Measurements from ENCODE around the gene EIF2AK2.

EIF2AK2 gene

DNA sequence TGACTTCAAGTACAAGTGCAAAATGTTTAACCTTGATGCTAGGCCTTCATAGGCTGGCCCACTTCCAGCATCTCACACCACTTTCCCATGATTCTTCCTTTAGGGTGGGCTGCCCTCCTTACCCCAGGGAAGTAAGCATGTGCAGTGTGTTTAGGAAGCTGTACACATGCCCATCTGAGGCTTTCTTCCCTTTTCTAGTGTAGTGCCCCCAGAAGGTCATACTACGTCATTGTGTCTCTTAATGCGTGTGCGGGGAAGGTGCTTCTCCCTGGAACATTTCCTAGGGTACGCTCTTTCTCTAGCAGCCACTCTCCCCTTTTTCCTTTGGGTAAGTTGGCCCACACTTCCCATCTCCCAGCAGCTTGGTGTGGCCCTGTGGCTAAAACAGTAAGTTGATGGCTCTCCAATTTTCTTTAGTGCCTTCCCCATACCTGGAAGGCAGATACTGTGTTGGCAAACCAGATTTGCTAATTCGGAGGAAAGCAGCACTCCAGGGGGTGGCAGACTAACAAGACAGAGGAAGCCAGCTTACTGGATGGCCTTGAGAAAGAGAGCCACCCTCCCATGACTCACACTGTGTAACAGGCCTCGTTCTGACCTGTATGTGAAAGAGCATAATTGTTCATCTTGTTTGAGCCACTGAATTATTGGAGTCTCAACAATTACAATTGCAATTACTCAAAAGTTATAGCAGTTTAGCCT is 32.8 kb upstream of the EIF2AK2 start:
- Mint-ChIP-seq H3K36me3 (ENCODE audit: low read depth) (no peaks in the 10 kb centered on the region), H3K4me1 (ENCODE audit: low read depth) (no peaks in the 10 kb centered on the region), H3K27me3 (peaks cover 7% of the 10 kb centered on the region), H3K27ac (no peak overlapping the region), H3K9me3 (no peaks in the 10 kb centered on the region), H3K4me3 (no peak overlapping the region)
- DNase-seq = no peak

DNA sequence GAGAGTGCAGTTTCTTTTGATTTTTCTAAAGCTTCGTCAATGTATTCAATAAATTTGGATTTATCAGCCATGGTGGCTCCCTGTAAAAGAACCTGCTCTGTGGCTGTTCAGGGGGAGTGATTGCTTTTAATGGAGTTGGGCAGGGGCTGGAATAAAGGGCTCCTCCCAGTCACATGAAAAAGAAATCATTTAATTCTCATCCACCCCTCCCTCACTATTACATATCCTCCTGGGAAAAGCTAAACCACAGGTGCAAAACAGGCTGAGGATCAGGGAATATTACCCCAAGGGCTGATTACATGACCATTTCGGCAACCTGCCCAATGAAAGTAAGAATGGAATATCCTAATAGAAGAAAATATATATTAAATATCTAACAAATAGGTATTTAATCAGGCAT is 31.8 kb upstream of the EIF2AK2 start, which contains the start of gene SULT6B1:
SULT6B1 (minus strand) TSS at position 101 of the 400 bp plus-strand sequence; CDS start at position 71, 30 bp downstream.
- DNase-seq = no peak
- H3K9me3 Mint-ChIP-seq = no peaks in the 10 kb centered on the region
- no peaks in the 10 kb centered on the region for H3K36me3 Mint-ChIP-seq (ENCODE audit: low read depth)
- H3K4me3 Mint-ChIP-seq = no peak within 1 kb of the TSS
- H3K4me1 Mint-ChIP-seq (ENCODE audit: low read depth) = no peaks in the 10 kb centered on the region
- H3K27ac Mint-ChIP-seq = no peak within 1 kb of the TSS
- peaks cover 7% of the 10 kb centered on the region for H3K27me3 Mint-ChIP-seq

DNA sequence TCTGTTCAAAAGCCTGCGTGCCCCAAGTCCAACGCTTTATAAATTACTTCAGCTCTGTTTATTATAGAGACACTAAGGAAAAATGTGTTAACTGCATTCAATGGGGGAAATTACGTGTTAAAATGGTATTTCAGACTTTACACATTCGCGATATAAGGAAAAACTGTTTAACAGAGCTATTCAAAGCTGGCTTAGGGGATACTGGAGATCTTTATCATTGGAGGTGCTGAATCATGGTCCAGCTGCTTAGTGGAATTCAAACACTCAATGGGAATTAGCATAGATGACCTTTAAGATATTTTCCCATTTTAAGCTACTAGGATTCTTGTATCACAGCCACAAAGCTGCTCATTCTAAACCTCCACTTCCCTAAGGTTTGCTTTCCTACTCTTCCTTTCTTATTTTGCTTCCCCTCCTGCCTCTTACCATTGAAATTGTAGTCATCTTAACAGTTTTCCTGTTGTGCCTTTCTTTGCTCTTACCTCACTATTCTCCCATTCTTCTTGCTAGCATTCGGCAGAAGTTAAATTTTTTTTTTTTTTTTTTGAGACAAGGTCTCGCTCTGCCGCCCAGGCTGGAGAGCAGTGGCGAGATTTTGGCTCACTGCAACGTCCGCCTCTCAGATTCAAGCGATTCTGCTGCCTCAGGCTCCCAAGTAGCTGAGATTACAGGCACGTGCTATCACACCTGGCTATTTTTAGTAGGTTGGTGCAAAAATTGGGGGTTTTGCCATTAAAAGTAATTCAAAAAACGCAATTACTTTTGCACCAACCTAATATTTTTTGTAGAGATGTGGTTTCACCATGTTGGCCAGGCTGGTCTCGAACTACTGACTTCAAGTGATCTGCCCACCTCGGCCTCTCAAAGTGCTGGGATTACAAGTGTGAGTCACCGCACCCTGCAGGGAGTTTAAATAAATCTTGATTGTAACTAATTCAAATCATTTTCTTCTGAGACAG is 25.2 kb upstream of the EIF2AK2 start:
- Mint-ChIP-seq H3K27ac (no peak overlapping the region), H3K36me3 (ENCODE audit: low read depth) (no peaks in the 10 kb centered on the region), H3K9me3 (no peaks in the 10 kb centered on the region), H3K4me1 (ENCODE audit: low read depth) (no peaks in the 10 kb centered on the region), H3K27me3 (peaks cover 1% of the 10 kb centered on the region), H3K4me3 (no peak overlapping the region)
- DNase-seq = no peak

DNA sequence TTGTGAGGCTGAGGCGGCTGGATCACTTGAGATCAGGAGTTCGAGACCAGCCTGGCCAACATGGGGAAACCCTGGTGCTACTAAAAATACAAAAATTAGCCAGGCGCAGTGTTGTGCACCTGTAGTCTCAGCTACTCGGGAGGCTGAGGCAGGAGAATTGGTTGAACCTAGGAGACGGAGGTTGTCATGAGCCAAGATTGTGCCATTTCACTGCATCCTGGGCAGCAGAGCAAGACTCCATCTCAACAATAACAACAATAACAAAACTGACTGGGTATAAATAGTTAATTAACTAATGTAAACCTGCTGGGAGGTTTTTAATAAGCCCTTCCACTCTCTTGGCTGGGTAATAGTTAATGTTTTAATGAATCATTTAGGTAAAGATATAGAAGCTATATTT is 23.9 kb upstream of the EIF2AK2 start:
- Mint-ChIP-seq H3K36me3 (ENCODE audit: low read depth) (no peaks in the 10 kb centered on the region), H3K27me3 (no peaks in the 10 kb centered on the region), H3K9me3 (no peaks in the 10 kb centered on the region), H3K4me3 (no peak overlapping the region), H3K4me1 (ENCODE audit: low read depth) (no peaks in the 10 kb centered on the region), H3K27ac (no peak overlapping the region)
- no peak for DNase-seq

- no peaks in the 10 kb centered on the region for H3K4me1 Mint-ChIP-seq (ENCODE audit: low read depth)
- no peaks in the 10 kb centered on the region for H3K27me3 Mint-ChIP-seq
- no peak for DNase-seq
- no peak overlapping the region for H3K27ac Mint-ChIP-seq
- no peaks in the 10 kb centered on the region for H3K36me3 Mint-ChIP-seq (ENCODE audit: low read depth)
- H3K4me3 Mint-ChIP-seq = no peak overlapping the region
- H3K9me3 Mint-ChIP-seq = no peaks in the 10 kb centered on the region
Measured at GRCh38 chr2:37180006-37180639, 23.3 kb upstream of the EIF2AK2 start.

DNA sequence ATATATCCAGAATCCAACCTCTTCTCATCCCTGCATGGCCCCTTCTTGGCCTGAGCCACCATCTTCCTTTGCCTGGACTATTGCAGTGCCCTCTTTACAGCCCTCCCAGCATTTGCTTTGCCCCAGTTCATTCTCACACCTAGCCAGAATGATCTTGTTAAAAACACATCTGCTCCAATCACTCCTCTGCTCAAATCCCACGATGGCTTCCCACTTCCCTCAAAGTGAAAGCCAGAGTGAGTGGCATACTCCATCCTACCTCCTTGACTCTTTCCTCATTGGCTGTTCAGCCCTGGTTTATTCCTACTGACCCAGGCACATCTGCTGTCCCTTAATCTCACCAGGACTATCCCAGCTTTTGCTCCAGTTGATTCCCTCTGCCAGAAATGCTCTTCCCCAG is 17.0 kb upstream of the EIF2AK2 start:
- Mint-ChIP-seq H3K9me3 (no peaks in the 10 kb centered on the region), H3K36me3 (ENCODE audit: low read depth) (no peaks in the 10 kb centered on the region), H3K27ac (no peak overlapping the region), H3K4me1 (ENCODE audit: low read depth) (no peaks in the 10 kb centered on the region), H3K27me3 (no peaks in the 10 kb centered on the region), H3K4me3 (no peak overlapping the region)
- no peak for DNase-seq

- Mint-ChIP-seq H3K27ac (no peak overlapping the region), H3K27me3 (no peaks in the 10 kb centered on the region), H3K4me1 (ENCODE audit: low read depth) (peaks cover 1% of the 10 kb centered on the region), H3K9me3 (no peaks in the 10 kb centered on the region), H3K4me3 (no peak overlapping the region), H3K36me3 (ENCODE audit: low read depth) (no peaks in the 10 kb centered on the region)
- no peak for DNase-seq
Measured at GRCh38 chr2:37171624-37171950, 14.8 kb upstream of the EIF2AK2 start.

DNA sequence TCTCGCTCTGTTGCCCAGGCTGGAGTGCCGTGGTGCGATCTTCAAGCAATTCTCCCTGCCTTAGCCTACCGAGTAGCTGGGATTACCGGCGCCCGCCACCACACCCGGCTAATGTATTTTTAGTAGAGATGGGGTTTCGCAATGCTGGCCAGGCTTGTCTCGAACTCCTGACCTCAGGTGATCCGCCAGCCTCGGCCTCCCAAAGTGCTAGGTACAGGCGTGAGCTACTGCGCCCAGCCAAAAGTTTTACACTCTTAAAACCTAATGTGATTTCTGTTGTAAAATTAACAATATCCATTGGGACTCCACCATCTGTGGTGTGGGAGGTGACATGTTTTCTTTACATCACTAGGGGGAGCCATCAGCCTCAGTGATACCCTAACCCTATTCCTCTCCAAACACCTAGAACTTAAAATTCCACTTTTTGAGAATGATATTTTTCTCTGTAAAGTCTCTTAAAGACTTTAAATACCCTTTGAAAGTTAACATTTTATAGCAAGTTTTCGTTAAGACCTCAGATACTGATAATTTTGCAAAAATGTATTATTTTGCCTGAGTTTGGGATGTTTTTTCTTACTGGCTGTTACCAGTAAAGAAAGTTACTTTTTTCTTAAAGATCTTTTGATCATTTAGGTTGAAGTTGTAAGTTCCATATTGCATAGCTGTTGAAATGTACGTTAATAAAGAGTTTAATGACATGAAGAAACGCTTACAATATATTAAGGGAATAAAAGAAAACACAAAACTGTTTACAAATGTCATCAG is 11.6 kb upstream of the EIF2AK2 start:
- Mint-ChIP-seq H3K27ac (no peak overlapping the region), H3K27me3 (no peaks in the 10 kb centered on the region), H3K36me3 (ENCODE audit: low read depth) (peaks cover 4% of the 10 kb centered on the region), H3K4me3 (no peak overlapping the region), H3K9me3 (peaks cover 7% of the 10 kb centered on the region), H3K4me1 (ENCODE audit: low read depth) (peaks cover 1% of the 10 kb centered on the region)
- no peak for DNase-seq

DNA sequence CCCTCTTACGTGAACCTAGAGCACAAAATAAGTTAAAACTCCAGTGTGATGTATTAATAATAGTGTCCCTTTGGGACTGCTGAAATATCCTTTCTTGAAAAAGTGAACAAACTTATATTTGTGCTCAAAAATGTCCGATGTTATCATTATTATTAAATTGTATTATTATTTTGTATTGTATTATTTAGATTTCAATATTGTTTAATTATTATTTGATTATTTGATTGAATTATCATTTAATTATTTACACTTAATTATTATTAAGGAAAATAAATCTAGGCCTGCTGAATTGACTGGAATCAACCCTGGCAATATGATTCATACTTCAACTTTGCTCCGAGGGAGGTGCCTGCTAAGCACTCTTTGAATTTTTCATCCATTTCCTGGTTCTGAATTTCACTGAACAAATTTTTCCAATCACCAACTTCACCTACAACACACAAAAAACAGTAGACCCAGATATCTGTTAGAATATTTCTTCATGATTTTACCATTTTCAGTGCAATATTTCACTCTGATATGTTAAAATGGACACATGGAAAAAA is 10.9 kb upstream of the EIF2AK2 start:
- H3K4me3 Mint-ChIP-seq = no peak overlapping the region
- no peaks in the 10 kb centered on the region for H3K27me3 Mint-ChIP-seq
- peaks cover 7% of the 10 kb centered on the region for H3K9me3 Mint-ChIP-seq
- H3K27ac Mint-ChIP-seq = no peak overlapping the region
- peaks cover 4% of the 10 kb centered on the region for H3K36me3 Mint-ChIP-seq (ENCODE audit: low read depth)
- no peak for DNase-seq
- peaks cover 1% of the 10 kb centered on the region for H3K4me1 Mint-ChIP-seq (ENCODE audit: low read depth)

DNA sequence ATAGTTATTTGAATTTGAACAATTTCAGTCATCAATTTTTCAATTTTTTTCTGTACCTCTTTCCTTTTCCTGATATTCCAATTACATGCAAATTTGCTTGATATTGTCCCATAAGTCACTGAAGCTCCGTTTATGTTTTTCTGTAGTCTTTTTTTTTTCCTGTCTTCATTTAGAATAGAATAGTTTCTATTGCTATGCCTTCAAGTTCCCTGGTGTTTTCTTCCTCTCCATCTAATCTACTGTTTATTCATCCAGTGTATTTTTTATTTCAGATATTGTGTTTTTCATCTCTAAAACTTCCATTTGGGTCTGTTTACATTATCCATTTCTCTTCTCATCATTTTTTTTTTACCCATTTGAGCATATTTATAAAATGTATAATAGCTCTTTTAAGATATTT is 8.0 kb upstream of the EIF2AK2 start:
- Mint-ChIP-seq H3K27me3 (no peaks in the 10 kb centered on the region), H3K36me3 (ENCODE audit: low read depth) (peaks cover 4% of the 10 kb centered on the region), H3K4me3 (no peak overlapping the region), H3K27ac (no peak overlapping the region), H3K9me3 (peaks cover 7% of the 10 kb centered on the region), H3K4me1 (ENCODE audit: low read depth) (peaks cover 3% of the 10 kb centered on the region)
- no peak for DNase-seq

DNA sequence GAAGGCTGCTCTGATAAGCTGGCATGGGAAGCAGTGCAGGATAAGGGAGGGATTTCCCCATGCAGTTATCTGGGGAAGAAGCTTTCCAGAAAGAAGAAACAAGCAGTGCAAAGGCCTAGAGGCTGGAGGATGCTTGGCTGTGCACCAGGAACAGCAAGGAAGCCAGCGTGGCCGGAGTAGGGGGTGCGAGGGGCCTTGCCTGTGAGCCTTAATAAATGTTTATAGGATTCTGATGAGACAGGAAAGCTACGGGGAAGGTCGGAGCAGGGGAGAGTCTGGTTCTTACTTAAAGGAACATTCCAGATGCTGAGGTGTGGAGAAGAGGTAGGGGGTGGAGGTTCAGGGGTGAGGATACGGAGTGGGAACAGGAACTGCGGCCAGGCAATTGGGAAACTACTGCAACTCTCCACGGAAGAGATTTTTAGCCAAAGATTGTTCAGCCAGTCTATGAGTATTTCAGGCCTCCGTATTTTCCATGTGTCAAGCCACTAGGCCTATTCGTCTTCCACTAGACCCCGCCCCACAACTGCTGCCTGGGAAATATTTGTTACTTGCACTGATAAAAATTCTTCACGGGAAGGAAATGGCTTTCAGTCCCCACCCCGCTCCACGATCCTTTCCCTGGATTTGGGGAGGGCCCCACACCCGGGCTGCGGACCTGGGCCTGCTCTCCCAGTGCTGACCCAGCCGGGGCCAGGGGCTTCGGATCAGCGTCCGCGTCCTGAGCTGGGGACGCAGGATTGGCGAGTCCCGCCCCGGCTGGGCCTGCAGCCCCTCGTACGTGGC is 516 bp downstream of the EIF2AK2 start:
- Mint-ChIP-seq H3K27ac (peak overlapping the region; percentile 94), H3K4me1 (ENCODE audit: low read depth) (peaks cover 52% of the 10 kb centered on the region), H3K9me3 (peaks cover 2% of the 10 kb centered on the region), H3K36me3 (ENCODE audit: low read depth) (peaks cover 39% of the 10 kb centered on the region), H3K27me3 (no peaks in the 10 kb centered on the region), H3K4me3 (peak overlapping the region; percentile 88)
- no peak for DNase-seq

DNA sequence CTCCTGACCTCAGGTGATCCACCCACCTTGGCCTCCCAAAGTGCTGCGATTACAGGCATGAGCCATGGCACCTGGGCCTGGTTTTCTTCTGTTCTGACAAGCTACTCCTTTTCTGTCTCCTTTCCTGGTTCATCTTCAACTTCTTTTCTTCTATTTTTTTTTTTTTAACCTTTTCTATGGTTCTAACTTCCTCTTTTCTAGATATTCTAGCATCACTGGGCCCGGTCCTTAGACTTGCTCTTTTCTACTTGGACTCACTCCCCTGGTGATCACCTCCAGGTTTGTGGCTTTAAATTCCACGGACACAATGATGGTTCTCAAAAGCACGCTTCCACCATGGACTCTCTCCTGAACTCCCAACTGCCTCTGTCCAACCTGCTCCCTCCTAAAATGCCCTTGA is 2.0 kb downstream of the EIF2AK2 start:
- H3K27me3 Mint-ChIP-seq = no peaks in the 10 kb centered on the region
- no peak overlapping the region for H3K4me3 Mint-ChIP-seq
- no peak overlapping the region for H3K27ac Mint-ChIP-seq
- no peak for DNase-seq
- peaks cover 43% of the 10 kb centered on the region for H3K36me3 Mint-ChIP-seq (ENCODE audit: low read depth)
- H3K4me1 Mint-ChIP-seq (ENCODE audit: low read depth) = peaks cover 62% of the 10 kb centered on the region
- peaks cover 2% of the 10 kb centered on the region for H3K9me3 Mint-ChIP-seq

GRCh38 chr2:37153224-37153623 is 3.6 kb downstream of the EIF2AK2 start:
- no peak for DNase-seq
- Mint-ChIP-seq H3K9me3 (peaks cover 2% of the 10 kb centered on the region), H3K4me3 (no peak overlapping the region), H3K4me1 (ENCODE audit: low read depth) (peaks cover 62% of the 10 kb centered on the region), H3K27ac (no peak overlapping the region), H3K27me3 (no peaks in the 10 kb centered on the region), H3K36me3 (ENCODE audit: low read depth) (peaks cover 57% of the 10 kb centered on the region)
